GM21367 (cell line): ENCODE results near the gene RFX3.
"Not testable (repeated sequence)": the region's sequence is repeated elsewhere in the genome, so short reads cannot be mapped to it uniquely, and the experiment has no call there.

Experiments
- ATAC-seq: cut with Tn5 transposase; IDR thresholded peaks from one replicate; pipeline ENCODE4 v1.9.1; 2021; ENCODE audit not compliant: unreplicated experiment

The RFX3 gene

GRCh38 chr9:3361116-3361515 is 164.7 kb downstream of the RFX3 start:
- ATAC-seq = no peak

GRCh38 chr9:3360245-3360644 is 165.6 kb downstream of the RFX3 start:
- ATAC-seq = no peak

GRCh38 chr9:3359778-3360177 is 166.0 kb downstream of the RFX3 start:
- no peak for ATAC-seq

- ATAC-seq = no peak
These were observed 166.6 kb downstream of the RFX3 start for GRCh38 chr9:3359048-3359692.

- ATAC-seq = no peak
These were observed 177.6 kb downstream of the RFX3 start for GRCh38 chr9:3348169-3348568.

- no peak for ATAC-seq
These were observed 179.3 kb downstream of the RFX3 start for GRCh38 chr9:3346549-3346948.

- ATAC-seq = no peak
These were observed 182.1 kb downstream of the RFX3 start for GRCh38 chr9:3343671-3344070.

- no peak for ATAC-seq
These were observed 183.5 kb downstream of the RFX3 start for GRCh38 chr9:3342159-3342777.

- no peak for ATAC-seq
These were observed 188.1 kb downstream of the RFX3 start for GRCh38 chr9:3337515-3338225.

GRCh38 chr9:3336951-3337350 is 188.8 kb downstream of the RFX3 start:
- no peak for ATAC-seq

GRCh38 chr9:3332802-3333201 is 193.0 kb downstream of the RFX3 start:
- no peak for ATAC-seq

GRCh38 chr9:3331801-3332200 is 194.0 kb downstream of the RFX3 start:
- no peak for ATAC-seq

- ATAC-seq = no peak
These were observed 194.9 kb downstream of the RFX3 start for GRCh38 chr9:3330792-3331420.

- no peak for ATAC-seq
These were observed 196.4 kb downstream of the RFX3 start for GRCh38 chr9:3329361-3329760.

- no peak for ATAC-seq
These were observed 202.1 kb downstream of the RFX3 start for GRCh38 chr9:3323714-3324113.

GRCh38 chr9:3321186-3321585 is 204.6 kb downstream of the RFX3 start:
- ATAC-seq = no peak

GRCh38 chr9:3312595-3312994 is 213.2 kb downstream of the RFX3 start:
- ATAC-seq = not testable (repeated sequence)

GRCh38 chr9:3308609-3309008 is 217.2 kb downstream of the RFX3 start:
- ATAC-seq = no peak

- ATAC-seq = not testable (repeated sequence)
These were observed 221.4 kb downstream of the RFX3 start for GRCh38 chr9:3304388-3304787.

GRCh38 chr9:3299872-3300271 is 225.9 kb downstream of the RFX3 start:
- peak; percentile 96 for ATAC-seq

GRCh38 chr9:3296536-3296935 is 229.3 kb downstream of the RFX3 start:
- no peak for ATAC-seq

GRCh38 chr9:3292311-3292710 is 233.5 kb downstream of the RFX3 start:
- ATAC-seq = no peak
